GM18526 (cell line): Measurements from ENCODE around the gene SPIB.

Experiments
- POLR2A ChIP-seq: IDR thresholded peaks from 3 replicates; pipeline ENCODE4 v1.6.1; 2011; ENCODE audit not compliant: insufficient read length; ENCODE audit errors: extremely low read depth

SPIB gene

GRCh38 chr19:50437862-50438449, 19.2 kb downstream of the SPIB start:
- TF ChIP-seq POLR2A: no peak

GRCh38 chr19:50444059-50444458, 25.3 kb downstream of the SPIB start:
- TF ChIP-seq POLR2A: no peak

- TF ChIP-seq POLR2A: no peak
Observed at GRCh38 chr19:50447053-50447452, 28.3 kb downstream of the SPIB start.

- no peak for TF ChIP-seq POLR2A
Observed at GRCh38 chr19:50447750-50448149, 29.0 kb downstream of the SPIB start.

- TF ChIP-seq POLR2A: no peak
Observed at GRCh38 chr19:50449236-50449899, 30.6 kb downstream of the SPIB start.

- no peak for TF ChIP-seq POLR2A
Observed at GRCh38 chr19:50450369-50451222, 31.9 kb downstream of the SPIB start.

GRCh38 chr19:50451223-50451534, 32.4 kb downstream of the SPIB start:
- no peak for TF ChIP-seq POLR2A

GRCh38 chr19:50453243-50453642, 34.5 kb downstream of the SPIB start:
- no peak for TF ChIP-seq POLR2A

GRCh38 chr19:50455992-50456391, 37.3 kb downstream of the SPIB start:
- TF ChIP-seq POLR2A: no peak

- no peak for TF ChIP-seq POLR2A
Observed at GRCh38 chr19:50457300-50457699, 38.6 kb downstream of the SPIB start.

GRCh38 chr19:50458396-50459066, 39.8 kb downstream of the SPIB start:
- TF ChIP-seq POLR2A: no peak

- no peak for TF ChIP-seq POLR2A
Observed at GRCh38 chr19:50459067-50459456, 40.3 kb downstream of the SPIB start.

- no peak for TF ChIP-seq POLR2A
Observed at GRCh38 chr19:50459638-50460037, 40.9 kb downstream of the SPIB start.

- no peak for TF ChIP-seq POLR2A
Observed at GRCh38 chr19:50460161-50460765, 41.5 kb downstream of the SPIB start.

GRCh38 chr19:50461066-50461875, 42.5 kb downstream of the SPIB start:
- TF ChIP-seq POLR2A: no peak

- no peak for TF ChIP-seq POLR2A
Observed at GRCh38 chr19:50462970-50463369, 44.2 kb downstream of the SPIB start.
